KMS-11 (cell line): ENCODE measurements around the gene OXLD1.

Experiments used
- H2AFZ ChIP-seq: fragments of 200-600 bp; sonication (generic); 2 replicates; pipeline ENCODE4 v1.6.1; 2016; ENCODE audit warnings: antibody characterized with exemption, mixed run types, low read depth
- H3K27ac ChIP-seq: fragments of 200-600 bp; sonication (generic); 2 replicates; pipeline ENCODE4 v1.6.1; 2016; ENCODE audit warnings: mild to moderate bottlenecking, mixed run types
- H3K27me3 ChIP-seq: fragments of 200-600 bp; sonication (generic); 2 replicates; pipeline ENCODE4 v1.6.1; 2017; ENCODE audit warnings: mild to moderate bottlenecking, low read depth, mixed run types, moderate library complexity; ENCODE audit not compliant: insufficient read depth
- H3K36me3 ChIP-seq: fragments of 200-600 bp; sonication (generic); 2 replicates; pipeline ENCODE4 v1.6.1; 2017; ENCODE audit warnings: mild to moderate bottlenecking, mixed run types; ENCODE audit not compliant: insufficient read depth
- H3K4me1 ChIP-seq: fragments of 200-600 bp; sonication (generic); 2 replicates; pipeline ENCODE4 v1.6.1; 2016; ENCODE audit warnings: mild to moderate bottlenecking, low read depth, mixed run types; ENCODE audit not compliant: poor library complexity, severe bottlenecking
- H3K4me2 ChIP-seq: fragments of 200-600 bp; sonication (generic); 2 replicates; pipeline ENCODE4 v1.7.0; 2016; ENCODE audit warnings: mild to moderate bottlenecking, mixed run types
- H3K4me3 ChIP-seq: fragments of 200-600 bp; sonication (generic); IDR thresholded peaks from 2 replicates; pipeline ENCODE4 v1.6.1; 2017; ENCODE audit warnings: low read depth, low read length, mixed read lengths; ENCODE audit not compliant: insufficient read depth
- H3K79me2 ChIP-seq: fragments of 200-600 bp; sonication (generic); 2 replicates; pipeline ENCODE4 v1.6.1; 2016; ENCODE audit warnings: low read depth, mixed run types; ENCODE audit not compliant: insufficient read depth
- H3K9ac ChIP-seq: fragments of 200-600 bp; sonication (generic); 2 replicates; pipeline ENCODE4 v1.6.1; 2016; ENCODE audit warnings: mild to moderate bottlenecking, mixed run types
- H4K20me1 ChIP-seq: fragments of 200-600 bp; sonication (generic); 2 replicates; pipeline ENCODE4 v1.6.1; 2016; ENCODE audit warnings: mild to moderate bottlenecking, mixed run types; ENCODE audit not compliant: insufficient read depth
- CTCF ChIP-seq: fragments of 200-600 bp; sonication (generic); conservative IDR thresholded peaks from 2 replicates; pipeline ENCODE4 v1.6.1; 2017; ENCODE audit warnings: low read depth, mild to moderate bottlenecking, antibody characterized with exemption, low read length, moderate library complexity, mixed read lengths

The OXLD1 gene

GRCh38 chr17:81713556-81714411, 47.4 kb upstream of the OXLD1 start:
- no peak for TF ChIP-seq CTCF
- no peaks in the 10 kb centered on the region for H4K20me1 ChIP-seq
- no peak overlapping the region for H2AFZ ChIP-seq
- H3K4me1 ChIP-seq = peaks cover 32% of the 10 kb centered on the region
- H3K36me3 ChIP-seq = peaks cover 4% of the 10 kb centered on the region; the same call in 1 of the 2 replicates
- H3K79me2 ChIP-seq = peaks cover 27% of the 10 kb centered on the region
- no peak overlapping the region for H3K27ac ChIP-seq
- H3K4me3 ChIP-seq = no peak overlapping the region
- H3K27me3 ChIP-seq = no peaks in the 10 kb centered on the region
- H3K4me2 ChIP-seq = peak overlapping the region; percentile 99
- H3K9ac ChIP-seq = peak overlapping the region; percentile 57; the same call in 1 of the 2 replicates

GRCh38 chr17:81713004-81713555, 46.7 kb upstream of the OXLD1 start:
- Histone ChIP-seq H3K27ac (peak overlapping the region; percentile 31; the same call in 1 of the 2 replicates), H3K4me2 (peak overlapping the region; percentile 99), H3K4me1 (peaks cover 32% of the 10 kb centered on the region), H3K36me3 (peaks cover 4% of the 10 kb centered on the region; the same call in 1 of the 2 replicates), H3K4me3 (no peak overlapping the region), H3K79me2 (peaks cover 27% of the 10 kb centered on the region), H4K20me1 (no peaks in the 10 kb centered on the region), H3K27me3 (no peaks in the 10 kb centered on the region), H2AFZ (no peak overlapping the region), H3K9ac (peak overlapping the region; percentile 57)
- TF ChIP-seq CTCF = no peak

GRCh38 chr17:81712468-81713003, 46.1 kb upstream of the OXLD1 start:
- peak overlapping the region; percentile 99 for H3K4me2 ChIP-seq
- H3K4me1 ChIP-seq = peaks cover 32% of the 10 kb centered on the region
- H3K9ac ChIP-seq = peak overlapping the region; percentile 57
- no peak; the same call in 1 of the 2 replicates for TF ChIP-seq CTCF
- H3K27me3 ChIP-seq = no peaks in the 10 kb centered on the region
- no peaks in the 10 kb centered on the region for H4K20me1 ChIP-seq
- peak overlapping the region; percentile 31; the same call in 1 of the 2 replicates for H3K27ac ChIP-seq
- H3K4me3 ChIP-seq = no peak overlapping the region
- no peak overlapping the region for H2AFZ ChIP-seq
- peaks cover 1% of the 10 kb centered on the region; the same call in 1 of the 2 replicates for H3K36me3 ChIP-seq
- peaks cover 27% of the 10 kb centered on the region for H3K79me2 ChIP-seq

- TF ChIP-seq CTCF = no peak
- H3K9ac ChIP-seq = peak within 1 kb of the TSS; percentile 57
- H2AFZ ChIP-seq = peak within 1 kb of the TSS; percentile 24; the same call in 1 of the 2 replicates
- peak within 1 kb of the TSS; percentile 78 for H3K27ac ChIP-seq
- H3K4me2 ChIP-seq = peak within 1 kb of the TSS; percentile 99
- H4K20me1 ChIP-seq = no peaks in the 10 kb centered on the region
- H3K4me3 ChIP-seq = no peak within 1 kb of the TSS
- H3K36me3 ChIP-seq = peaks cover 6% of the 10 kb centered on the region; the same call in 1 of the 2 replicates
- peaks cover 27% of the 10 kb centered on the region for H3K79me2 ChIP-seq
- H3K4me1 ChIP-seq = peaks cover 32% of the 10 kb centered on the region
- no peaks in the 10 kb centered on the region for H3K27me3 ChIP-seq
Measured at GRCh38 chr17:81711814-81712467, 45.5 kb upstream of the OXLD1 start, which contains the start of gene SLC25A10. Gene SLC25A10 (plus strand): TSS chr17:81712284. CDS start chr17:81712427, 143 bp downstream.
